ENCODE measurements around the gene ENPP6. TPM values are rescaled to one million over a fixed set of nuclear protein-coding genes. Genes with fewer than 3 reads are reported as not detected.

Gene ENPP6
- total RNA-seq, 1 experiment from 2014 or later = not detected

DNA sequence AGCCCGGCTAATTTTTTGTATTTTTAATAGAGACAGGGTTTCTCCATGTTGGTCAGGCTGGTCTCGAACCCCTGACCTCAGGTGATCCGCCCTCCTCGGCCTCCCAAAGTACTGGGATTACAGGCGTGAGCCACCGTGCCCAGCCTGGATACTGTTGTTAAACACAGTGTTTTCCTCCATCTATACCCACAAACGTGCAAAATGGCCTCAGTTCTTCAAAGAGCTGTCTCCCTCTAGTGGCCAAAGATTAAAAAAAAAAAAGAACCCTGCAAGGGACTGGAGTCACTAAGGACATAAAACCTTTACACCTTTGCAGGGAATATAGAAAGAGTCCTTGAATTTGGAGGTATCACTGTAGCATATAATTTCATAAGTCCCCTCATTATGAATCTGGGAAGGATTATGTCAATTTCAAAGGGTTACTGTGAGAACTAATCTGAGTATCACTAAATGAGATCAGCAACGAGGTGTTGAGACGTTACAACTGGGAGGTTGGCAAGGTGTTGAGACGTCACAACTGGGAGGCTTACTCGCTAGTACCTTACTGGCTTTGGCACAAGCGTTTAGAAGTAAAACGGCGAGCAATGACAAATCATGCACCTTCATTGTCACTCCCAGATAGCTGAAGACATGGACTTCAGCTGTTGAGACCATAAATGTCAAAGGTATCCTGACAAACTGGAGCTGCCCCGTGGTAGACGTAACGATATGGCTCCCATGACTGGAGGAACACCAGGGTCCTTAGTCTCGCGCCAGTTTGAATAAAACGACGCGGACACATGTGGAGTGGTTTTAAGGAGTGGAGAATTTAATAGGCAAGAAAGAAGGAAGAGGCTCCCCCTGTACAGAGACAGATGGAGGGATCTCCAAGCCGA, 33.4 kb upstream of the ENPP6 start:
- peaks cover 10% of the 10 kb centered on the region for H3K4me1 Mint-ChIP-seq (ENCODE audit: insufficient read depth, unreplicated experiment)
- ChIA-PET POLR2A (interaction anchor here (0.7 kb wide), 1 partner anchor 868 kb away, joined by 3 read pairs; no protein-coding TSS in a partner anchor), CTCF (interaction anchor here (0.5 to 3.9 kb wide), 19 partner anchors 9 to 547 kb away, joined by 3 to 53 read pairs (median 3); no protein-coding TSS in a partner anchor)
- BruUV-seq (replicated peaks) = no TSS peak
- H3K9me3 Mint-ChIP-seq (ENCODE audit: unreplicated experiment) = no peaks in the 10 kb centered on the region
- intact Hi-C loops (cut with micrococcal nuclease) = loop anchor here (1.0 to 10.0 kb wide), 3 partner anchors 82 to 776 kb away; no protein-coding TSS in a partner anchor
- no peaks in the 10 kb centered on the region for H3K36me3 Mint-ChIP-seq (ENCODE audit: insufficient read depth, unreplicated experiment)
- TF ChIP-seq, protein P1, sequence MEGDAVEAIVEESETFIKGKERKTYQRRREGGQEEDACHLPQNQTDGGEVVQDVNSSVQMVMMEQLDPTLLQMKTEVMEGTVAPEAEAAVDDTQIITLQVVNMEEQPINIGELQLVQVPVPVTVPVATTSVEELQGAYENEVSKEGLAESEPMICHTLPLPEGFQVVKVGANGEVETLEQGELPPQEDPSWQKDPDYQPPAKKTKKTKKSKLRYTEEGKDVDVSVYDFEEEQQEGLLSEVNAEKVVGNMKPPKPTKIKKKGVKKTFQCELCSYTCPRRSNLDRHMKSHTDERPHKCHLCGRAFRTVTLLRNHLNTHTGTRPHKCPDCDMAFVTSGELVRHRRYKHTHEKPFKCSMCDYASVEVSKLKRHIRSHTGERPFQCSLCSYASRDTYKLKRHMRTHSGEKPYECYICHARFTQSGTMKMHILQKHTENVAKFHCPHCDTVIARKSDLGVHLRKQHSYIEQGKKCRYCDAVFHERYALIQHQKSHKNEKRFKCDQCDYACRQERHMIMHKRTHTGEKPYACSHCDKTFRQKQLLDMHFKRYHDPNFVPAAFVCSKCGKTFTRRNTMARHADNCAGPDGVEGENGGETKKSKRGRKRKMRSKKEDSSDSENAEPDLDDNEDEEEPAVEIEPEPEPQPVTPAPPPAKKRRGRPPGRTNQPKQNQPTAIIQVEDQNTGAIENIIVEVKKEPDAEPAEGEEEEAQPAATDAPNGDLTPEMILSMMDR (IDR thresholded peaks at IDR 0.05; ENCODE audit: unreplicated experiment) = peak; percentile 45
- H3K27me3 Mint-ChIP-seq (ENCODE audit: insufficient read depth, unreplicated experiment) = no peaks in the 10 kb centered on the region
- DNase-seq (ENCODE audit: unreplicated experiment) = peak; percentile 73
- H3K4me3 Mint-ChIP-seq (ENCODE audit: unreplicated experiment) = no peak overlapping the region
- H3K27ac Mint-ChIP-seq (ENCODE audit: low read depth, unreplicated experiment) = no peak overlapping the region

DNA sequence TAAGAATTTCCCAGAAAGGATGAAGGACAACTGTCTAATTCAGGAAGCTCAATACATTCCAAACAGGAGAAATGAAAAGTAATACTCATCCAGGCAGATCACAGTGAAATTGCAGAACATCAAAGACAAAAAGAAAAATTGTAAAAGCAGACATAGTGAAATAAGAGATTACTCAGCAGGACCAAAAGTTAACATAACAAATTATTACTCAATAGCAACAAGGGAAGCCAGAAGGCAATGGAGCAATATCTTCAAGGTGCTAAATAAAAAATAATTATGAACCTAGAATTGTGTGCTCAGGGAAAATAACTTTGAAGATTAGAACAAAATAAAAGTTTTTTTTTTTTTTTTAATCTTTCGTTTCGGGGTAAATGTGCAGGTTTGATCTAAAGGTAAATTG, 30.5 kb upstream of the ENPP6 start:
- no peaks in the 10 kb centered on the region for H3K9me3 Mint-ChIP-seq (ENCODE audit: unreplicated experiment)
- intact Hi-C loops (cut with micrococcal nuclease) = no loop called here
- TF ChIP-seq, protein P1 (IDR thresholded peaks at IDR 0.05; ENCODE audit: unreplicated experiment) = no peak
- H3K4me1 Mint-ChIP-seq (ENCODE audit: insufficient read depth, unreplicated experiment) = peaks cover 10% of the 10 kb centered on the region
- CTCF ChIA-PET = interaction anchor here (0.6 to 1.5 kb wide), 4 partner anchors 30 to 407 kb away, joined by 3 to 8 read pairs (median 3); partner anchors contain the start of gene ENPP6
- H3K27ac Mint-ChIP-seq (ENCODE audit: low read depth, unreplicated experiment) = peak overlapping the region; percentile 75
- H3K36me3 Mint-ChIP-seq (ENCODE audit: insufficient read depth, unreplicated experiment) = no peaks in the 10 kb centered on the region
- no peak overlapping the region for H3K4me3 Mint-ChIP-seq (ENCODE audit: unreplicated experiment)
- no TSS peak for BruUV-seq (replicated peaks)
- DNase-seq (ENCODE audit: unreplicated experiment) = peak; percentile 53
- POLR2A ChIA-PET = interaction anchor here (0.6 to 1.2 kb wide), 4 partner anchors 11 to 197 kb away, joined by 3 to 4 read pairs (median 3); no protein-coding TSS in a partner anchor
- no peaks in the 10 kb centered on the region for H3K27me3 Mint-ChIP-seq (ENCODE audit: insufficient read depth, unreplicated experiment)

DNA sequence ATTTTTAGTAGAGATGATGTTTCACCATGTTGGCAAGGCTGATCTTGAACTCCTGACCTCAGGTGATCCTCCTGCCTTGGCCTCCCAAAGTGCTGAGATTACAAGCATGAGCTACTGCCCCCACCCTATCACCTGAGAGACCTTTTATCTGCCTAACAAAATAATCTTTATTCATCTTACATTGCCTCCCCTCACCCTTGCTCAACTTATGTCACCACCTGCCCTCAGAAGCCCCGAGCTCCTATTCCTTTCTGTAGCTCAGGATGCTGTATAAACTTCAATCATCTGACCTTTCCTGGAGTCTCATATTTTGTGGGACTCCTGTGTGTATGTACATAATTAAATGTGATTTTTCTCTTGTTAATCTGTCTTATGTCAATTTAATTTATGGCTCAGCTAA, 29.7 kb upstream of the ENPP6 start:
- POLR2A ChIA-PET = interaction anchor here (0.7 to 1.2 kb wide), 2 partner anchors 10 to 17 kb away, joined by 3 to 4 read pairs; no protein-coding TSS in a partner anchor
- Mint-ChIP-seq H3K36me3 (ENCODE audit: insufficient read depth, unreplicated experiment) (no peaks in the 10 kb centered on the region), H3K4me3 (ENCODE audit: unreplicated experiment) (no peak overlapping the region), H3K27me3 (ENCODE audit: insufficient read depth, unreplicated experiment) (no peaks in the 10 kb centered on the region), H3K27ac (ENCODE audit: low read depth, unreplicated experiment) (peak overlapping the region; percentile 75), H3K4me1 (ENCODE audit: insufficient read depth, unreplicated experiment) (peaks cover 10% of the 10 kb centered on the region), H3K9me3 (ENCODE audit: unreplicated experiment) (no peaks in the 10 kb centered on the region)
- intact Hi-C loops (cut with micrococcal nuclease) = no loop called here
- no peak for DNase-seq (ENCODE audit: unreplicated experiment)
- no TSS peak for BruUV-seq (replicated peaks)
- TF ChIP-seq, protein P1 (IDR thresholded peaks at IDR 0.05; ENCODE audit: unreplicated experiment) = no peak
- CTCF ChIA-PET = interaction anchor here (0.7 to 1.7 kb wide), 7 partner anchors 17 to 406 kb away, joined by 3 to 8 read pairs (median 3); partner anchors contain the start of gene ENPP6

DNA sequence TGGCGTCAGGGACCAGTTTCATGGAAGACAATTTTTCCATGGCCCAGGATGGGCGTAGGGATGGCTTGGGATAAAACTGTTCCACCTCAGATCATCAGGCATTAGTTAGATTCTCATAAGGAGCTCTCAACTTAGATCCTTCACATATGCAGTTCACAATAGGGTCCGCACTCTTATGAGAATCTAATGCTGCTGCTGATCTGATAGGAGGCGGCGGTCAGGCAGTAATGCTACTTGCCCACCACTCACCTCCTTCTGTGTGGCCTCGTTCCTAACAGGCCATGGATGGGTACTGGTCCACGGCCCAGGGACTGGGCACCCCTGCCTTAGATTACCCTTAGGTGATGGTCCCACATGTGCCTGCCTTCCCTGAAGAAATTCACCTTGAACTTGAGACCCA, 28.8 kb upstream of the ENPP6 start:
- BruUV-seq (replicated peaks) = no TSS peak
- Mint-ChIP-seq H3K4me3 (ENCODE audit: unreplicated experiment) (no peak overlapping the region), H3K9me3 (ENCODE audit: unreplicated experiment) (no peaks in the 10 kb centered on the region), H3K27ac (ENCODE audit: low read depth, unreplicated experiment) (no peak overlapping the region), H3K27me3 (ENCODE audit: insufficient read depth, unreplicated experiment) (no peaks in the 10 kb centered on the region), H3K36me3 (ENCODE audit: insufficient read depth, unreplicated experiment) (no peaks in the 10 kb centered on the region), H3K4me1 (ENCODE audit: insufficient read depth, unreplicated experiment) (peaks cover 10% of the 10 kb centered on the region)
- TF ChIP-seq, protein P1 (IDR thresholded peaks at IDR 0.05; ENCODE audit: unreplicated experiment) = no peak
- ChIA-PET POLR2A (no interaction called here), CTCF (interaction anchor here (1.1 to 1.7 kb wide), 2 partner anchors 9 to 18 kb away, joined by 3 to 4 read pairs; no protein-coding TSS in a partner anchor)
- intact Hi-C loops (cut with micrococcal nuclease) = no loop called here
- no peak for DNase-seq (ENCODE audit: unreplicated experiment)

Measured in MCF 10A (cell line).